GM10248 (cell line): ENCODE measurements around the gene CNTN4.

ENCODE experiments used
- CTCF ChIA-PET: fragments of 300-600 bp; sonication (Branson Sonifier 250); formaldehyde crosslinking; extraction: SDS; loops from one replicate; lab custom pipeline; 2021; ENCODE audit warnings: antibody characterized with exemption; lab: Yijun Ruan, JAX
- POLR2A ChIA-PET: fragments of 350-650 bp; sonication (Branson Sonifier 250); formaldehyde crosslinking; extraction: SDS; loops from one replicate; lab custom pipeline; 2020; ENCODE audit warnings: antibody characterized with exemption; lab: Yijun Ruan, JAX
- DNase-seq: peaks from one replicate; pipeline ENCODE4 v3.0.0; 2012; ENCODE audit errors: extremely low spot score
- CTCF ChIP-seq: IDR thresholded peaks from 2 replicates; pipeline ENCODE4 v1.5.1; 2012; ENCODE audit warnings: mild to moderate bottlenecking, low read depth; ENCODE audit errors: extremely low read depth, missing control alignments, control extremely low read depth

The CNTN4 gene

GRCh38 chr3:2957115-2957514 lies 858.4 kb downstream of the CNTN4 start:
- no peak for TF ChIP-seq CTCF
- POLR2A ChIA-PET: no interaction called here
- CTCF ChIA-PET: no interaction called here
- no peak for DNase-seq

GRCh38 chr3:2958551-2958950 lies 859.9 kb downstream of the CNTN4 start:
- CTCF ChIA-PET: interaction anchor here (0.7 to 1.2 kb wide), 3 partner anchors 10 to 17 kb away, joined by 3 to 6 read pairs (median 3); no protein-coding TSS in a partner anchor

GRCh38 chr3:2961576-2961975 lies 862.9 kb downstream of the CNTN4 start:
- CTCF ChIA-PET: no interaction called here
- no peak for DNase-seq
- TF ChIP-seq CTCF: no peak
- POLR2A ChIA-PET: no interaction called here

More at GRCh38 chr3:2958551-2958950, 859.9 kb downstream of the CNTN4 start:
- DNase-seq: no peak
- POLR2A ChIA-PET: no interaction called here
- no peak for TF ChIP-seq CTCF

GRCh38 chr3:2967871-2968270 lies 869.2 kb downstream of the CNTN4 start:
- POLR2A ChIA-PET: no interaction called here
- CTCF ChIA-PET: no interaction called here
- no peak for TF ChIP-seq CTCF
- no peak for DNase-seq

GRCh38 chr3:2968475-2968874 lies 869.8 kb downstream of the CNTN4 start:
- ChIA-PET CTCF (no interaction called here), POLR2A (no interaction called here)
- TF ChIP-seq CTCF: no peak
- DNase-seq: no peak

- POLR2A ChIA-PET: no interaction called here
- TF ChIP-seq CTCF: no peak
- CTCF ChIA-PET: no interaction called here
- no peak for DNase-seq
These were observed 877.5 kb downstream of the CNTN4 start for GRCh38 chr3:2976212-2976611.
